DMS153 treated with DMSO at 0.1 percent for 48 hours (cell line): ENCODE data around the gene CNNM1.

ENCODE experiments used
- DNase-seq: peaks from one replicate; lab custom pipeline; 2025; ENCODE audit not compliant: unreplicated experiment; lab: John Stamatoyannopoulos, UW

The CNNM1 gene

DNA sequence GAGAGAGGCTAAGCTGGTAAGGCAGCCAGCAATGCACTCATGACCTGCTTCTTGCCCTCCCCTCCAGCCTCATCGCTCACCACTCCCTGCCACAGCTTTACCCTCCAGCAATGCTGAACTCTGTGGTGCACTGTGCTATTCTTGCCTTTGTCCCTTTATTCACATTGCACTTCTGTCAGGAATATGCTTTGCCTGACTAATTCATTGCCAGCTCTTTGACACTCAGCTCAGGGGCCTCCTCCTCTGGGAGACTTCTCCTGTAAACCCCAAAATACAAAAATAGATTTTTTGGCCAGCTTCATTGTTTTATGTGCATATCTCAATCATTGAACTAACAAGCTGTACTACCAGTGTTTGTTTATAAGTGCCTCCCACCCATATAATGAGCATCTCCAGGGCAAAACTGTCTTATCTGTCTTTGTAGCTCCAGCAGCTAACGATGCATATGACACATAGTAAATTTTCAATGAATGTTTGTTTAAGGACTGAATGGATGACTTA lies 8.2 kb downstream of the CNNM1 start:
- no peak for DNase-seq

DNA sequence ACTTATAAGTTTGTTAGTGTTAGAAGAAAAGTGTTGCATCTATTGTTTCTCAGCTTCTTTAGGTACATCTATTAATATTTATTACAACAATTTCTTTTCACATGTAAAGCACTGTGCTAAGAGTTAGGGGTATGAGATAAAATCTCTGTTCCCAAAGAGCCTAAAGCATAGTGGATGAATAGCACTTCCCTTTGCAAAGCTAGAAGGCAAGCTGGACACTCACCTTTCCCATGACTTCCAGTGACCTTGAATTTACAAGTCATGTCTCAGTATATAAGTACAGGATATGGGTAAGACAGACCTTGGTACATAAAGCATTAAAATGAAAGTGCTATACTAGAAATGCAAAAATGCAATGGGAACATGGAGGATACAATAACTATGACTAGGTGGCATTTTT lies 8.7 kb downstream of the CNNM1 start:
- no peak for DNase-seq

DNA sequence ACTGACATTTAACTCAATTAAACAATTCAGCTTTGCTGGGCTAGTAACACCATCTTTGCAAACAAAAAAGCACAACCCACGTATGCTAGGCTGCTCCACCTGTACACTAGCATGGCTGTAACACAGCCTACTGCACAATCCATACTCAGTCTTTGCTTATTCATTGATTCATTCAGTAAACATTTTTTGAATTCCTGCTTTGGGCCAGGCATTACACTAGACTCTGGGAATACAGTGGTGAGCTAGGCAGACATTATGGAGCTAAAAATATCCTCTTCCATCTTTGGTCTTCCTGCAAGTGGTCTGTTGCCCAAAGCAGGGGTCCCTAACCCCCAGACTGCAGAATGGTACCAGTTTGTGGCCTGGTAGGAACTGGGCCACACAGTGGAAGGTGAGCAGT lies 9.9 kb downstream of the CNNM1 start:
- DNase-seq = no peak

DNA sequence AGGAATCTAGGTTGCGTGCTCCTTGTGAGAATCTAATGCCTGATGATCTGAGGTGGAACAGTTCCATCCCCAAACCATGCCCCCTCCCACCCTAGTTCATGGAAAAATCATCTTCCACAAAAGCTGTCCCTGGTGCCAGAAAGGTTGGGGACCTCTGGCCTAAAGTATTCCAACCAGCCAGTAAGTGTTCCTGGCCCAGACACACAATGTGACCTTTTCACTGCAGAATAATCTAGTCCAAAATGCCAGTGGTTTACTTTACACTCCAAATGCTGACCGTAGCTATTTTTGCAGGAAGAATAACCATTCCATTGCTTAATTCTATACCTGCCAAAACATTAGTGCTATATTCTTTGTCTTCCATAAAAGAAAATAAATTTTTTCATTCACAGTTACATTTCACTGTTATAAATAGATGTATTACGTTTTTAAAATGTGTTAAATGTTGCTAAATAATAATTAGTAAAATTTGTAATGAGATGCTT lies 10.4 kb downstream of the CNNM1 start:
- no peak for DNase-seq

DNA sequence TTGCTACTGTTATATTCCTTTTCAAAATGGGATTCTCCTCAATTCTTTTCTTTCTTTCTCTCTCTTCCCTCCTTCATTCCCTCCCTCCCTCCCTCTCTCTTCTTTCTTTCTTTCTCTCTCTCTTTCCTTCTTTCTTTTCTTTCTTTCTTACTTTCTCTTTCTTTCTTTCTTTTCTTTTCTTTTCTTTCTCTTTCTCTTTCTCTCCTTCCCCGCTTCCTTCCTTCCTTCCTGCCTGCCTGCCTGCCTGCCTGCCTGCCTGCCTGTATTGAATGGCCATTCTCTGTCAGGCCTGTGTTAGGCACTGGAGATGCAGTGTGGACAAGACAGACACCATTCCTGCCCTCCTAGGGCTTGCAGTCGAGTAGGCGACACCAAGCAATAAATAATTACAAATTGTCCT lies 11.5 kb downstream of the CNNM1 start:
- no peak for DNase-seq

DNA sequence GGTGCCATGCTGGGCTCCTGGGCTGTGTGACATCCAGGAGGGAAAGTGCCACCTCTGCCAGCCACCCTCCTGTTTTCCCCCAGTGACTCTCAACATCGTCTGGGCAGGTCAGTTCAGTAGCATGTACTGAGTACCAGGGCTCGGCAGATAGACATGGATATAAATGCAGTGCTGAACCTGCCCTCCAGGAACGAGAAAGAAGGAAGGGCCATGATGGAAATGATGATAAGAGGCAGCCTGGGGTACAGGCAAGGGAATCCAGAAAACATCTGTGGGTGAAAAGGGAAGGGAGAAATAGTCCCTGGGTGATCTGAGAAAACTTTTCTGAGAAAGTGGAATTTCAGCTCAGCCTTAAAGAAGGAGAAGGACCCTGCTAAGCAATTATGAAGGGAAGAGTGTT lies 12.1 kb downstream of the CNNM1 start:
- DNase-seq = no peak

DNA sequence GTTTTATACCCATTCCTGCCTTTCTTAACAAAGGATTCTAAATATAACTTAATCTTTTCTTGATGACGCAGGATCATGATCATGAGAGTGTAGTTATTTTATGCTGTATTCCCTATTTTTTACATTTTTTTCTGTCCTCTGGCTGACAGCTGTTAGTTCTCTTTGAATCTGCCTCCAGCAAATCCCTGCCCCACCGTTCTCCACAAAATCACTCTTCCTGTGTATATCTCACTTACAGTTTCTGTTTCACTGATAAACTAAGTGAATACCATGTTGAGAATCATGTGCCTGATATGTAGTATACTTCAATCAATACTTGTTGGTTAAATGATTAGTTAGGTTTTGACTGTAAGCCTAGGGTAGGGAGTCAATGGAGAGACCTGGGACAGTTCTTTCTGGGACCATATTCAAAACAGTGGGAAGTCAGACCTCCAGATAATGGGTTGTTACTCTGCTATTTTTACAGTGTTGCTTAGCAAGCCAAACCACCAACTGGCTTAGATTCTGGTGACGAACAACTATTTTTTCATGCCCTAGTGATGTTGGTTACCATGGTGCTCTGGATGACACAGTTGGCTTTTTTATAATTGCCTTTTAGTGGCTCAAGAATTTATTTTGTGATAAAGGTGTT lies 12.8 kb downstream of the CNNM1 start:
- DNase-seq = no peak

DNA sequence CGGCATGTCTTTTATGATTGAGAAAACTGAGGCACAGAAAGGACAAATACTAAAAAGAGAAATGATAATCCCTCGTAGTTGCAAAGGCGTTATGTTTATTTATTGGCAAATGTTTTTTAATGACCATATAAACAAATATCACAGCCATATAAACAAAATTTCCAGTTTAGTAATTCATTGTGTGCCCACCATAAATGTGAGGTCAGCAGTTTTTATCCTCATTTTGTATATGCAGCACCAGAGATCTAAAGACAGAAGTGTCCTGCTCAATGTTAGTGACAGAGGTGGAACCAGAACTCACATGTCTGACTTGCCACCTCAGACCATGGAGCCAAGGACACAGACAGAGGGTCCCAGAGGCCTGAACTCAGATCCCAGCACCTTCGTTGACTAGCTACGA lies 14.1 kb downstream of the CNNM1 start:
- DNase-seq = no peak

DNA sequence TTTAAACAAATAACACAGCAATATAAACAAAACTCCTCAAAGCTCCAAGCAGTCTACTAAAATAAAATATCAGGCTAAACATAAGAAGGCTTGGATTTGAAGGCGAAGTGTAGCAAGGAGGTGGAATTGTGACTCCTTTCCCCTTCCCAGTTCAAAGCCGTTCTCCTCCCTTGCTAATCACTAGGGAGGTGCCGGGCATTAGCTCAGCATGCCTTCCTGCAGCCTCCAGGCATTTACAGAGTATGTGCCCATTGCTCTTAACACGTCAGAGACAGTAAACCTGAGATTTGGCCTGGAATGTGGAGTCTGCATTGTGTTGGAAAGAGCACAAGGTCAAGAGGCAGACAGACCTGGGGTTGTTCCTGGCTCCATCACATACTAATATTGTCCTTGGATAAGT lies 15.6 kb downstream of the CNNM1 start:
- DNase-seq = no peak

DNA sequence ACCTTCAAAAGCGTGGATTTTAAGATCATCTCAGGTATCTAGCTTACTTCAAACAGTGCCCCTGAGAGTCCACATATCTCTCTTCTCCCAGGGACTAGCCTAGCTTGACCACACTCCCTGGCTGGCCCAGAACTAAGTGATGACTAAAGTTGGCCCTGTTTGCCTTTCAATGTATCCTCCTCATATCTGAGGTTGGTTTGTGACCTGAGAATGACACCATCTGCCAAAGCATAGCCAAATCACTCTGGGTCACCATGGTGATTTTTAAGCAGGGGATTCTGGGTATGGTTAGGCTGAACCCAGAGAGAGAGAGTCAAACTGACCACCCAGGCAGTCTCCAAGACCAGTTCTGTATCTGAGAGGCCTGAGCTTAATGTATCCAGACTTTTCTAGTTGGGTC lies 16.2 kb downstream of the CNNM1 start:
- no peak for DNase-seq

DNA sequence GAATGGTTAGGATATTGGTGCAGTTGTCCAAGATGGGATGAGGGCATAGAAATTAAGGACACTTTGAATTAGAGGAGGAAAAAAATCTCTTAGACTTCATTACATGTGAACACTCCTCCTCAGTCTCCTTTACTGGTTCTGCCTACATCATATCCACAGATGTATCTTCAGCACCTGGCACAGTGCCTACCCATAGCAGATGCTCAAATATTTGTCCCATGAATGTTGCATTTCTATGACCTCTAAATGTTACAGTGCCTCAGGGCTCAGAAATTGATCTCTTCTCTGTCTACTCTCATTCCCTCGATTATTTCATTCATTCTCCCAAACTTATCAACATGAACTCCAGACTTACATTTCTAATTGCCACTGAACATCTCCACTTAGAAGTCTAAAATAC lies 17.1 kb downstream of the CNNM1 start:
- no peak for DNase-seq

DNA sequence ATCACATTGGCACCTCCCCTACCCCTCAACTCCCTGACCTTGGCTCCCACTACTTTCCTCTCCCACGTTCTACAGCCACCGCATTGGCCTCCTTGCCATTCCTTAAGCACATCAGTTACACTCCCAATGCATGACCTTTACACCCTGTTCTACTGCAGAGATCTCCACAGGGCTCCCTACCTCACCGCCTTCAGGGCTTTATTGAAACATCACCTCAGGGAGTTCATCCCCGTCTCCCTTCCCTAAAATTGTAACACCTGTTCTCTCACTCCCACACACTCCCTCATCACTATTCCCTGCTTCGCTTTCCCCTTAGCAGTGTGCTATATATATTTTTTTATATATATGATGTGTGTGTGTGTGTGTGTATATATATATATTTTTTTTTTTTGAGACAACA lies 18.5 kb downstream of the CNNM1 start:
- no peak for DNase-seq

DNA sequence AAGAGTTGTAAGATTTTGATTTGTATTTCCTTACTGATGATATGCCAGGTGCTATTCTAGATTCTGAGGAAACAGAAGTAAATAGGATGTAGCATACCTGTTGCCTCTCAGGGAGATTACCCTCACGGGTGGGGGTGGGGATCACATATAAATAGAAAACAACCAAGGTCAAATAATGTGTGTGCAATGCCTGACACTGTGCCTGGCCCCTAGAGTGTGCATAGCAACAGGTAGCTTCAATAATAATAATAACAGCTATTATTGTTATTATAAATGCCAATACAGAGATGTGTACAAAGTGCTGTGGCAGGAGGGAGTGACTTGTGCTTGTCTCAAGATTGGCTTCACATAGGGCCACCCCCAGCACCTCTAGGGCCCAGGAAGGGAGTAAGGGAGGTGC lies 24.0 kb downstream of the CNNM1 start:
- no peak for DNase-seq

DNA sequence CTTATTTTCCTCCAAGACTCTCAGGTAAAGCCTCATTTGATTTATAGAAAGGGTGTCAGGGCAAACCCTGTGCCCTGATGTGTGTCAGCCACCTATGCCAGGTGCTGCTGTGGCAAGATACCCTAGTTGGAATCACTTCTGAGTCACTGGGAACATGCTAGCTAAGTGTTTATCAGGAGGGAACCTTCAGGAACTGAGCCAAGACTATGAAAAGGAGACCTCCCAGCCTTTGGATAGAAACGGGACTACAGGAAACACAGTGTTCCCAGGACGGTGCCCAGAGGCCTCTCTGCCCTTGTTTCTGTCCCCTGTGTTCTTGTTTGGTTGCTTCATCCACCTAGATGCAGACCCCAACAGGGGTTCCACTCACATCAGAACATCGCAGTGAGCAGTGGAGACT lies 28.5 kb downstream of the CNNM1 start:
- no peak for DNase-seq

DNA sequence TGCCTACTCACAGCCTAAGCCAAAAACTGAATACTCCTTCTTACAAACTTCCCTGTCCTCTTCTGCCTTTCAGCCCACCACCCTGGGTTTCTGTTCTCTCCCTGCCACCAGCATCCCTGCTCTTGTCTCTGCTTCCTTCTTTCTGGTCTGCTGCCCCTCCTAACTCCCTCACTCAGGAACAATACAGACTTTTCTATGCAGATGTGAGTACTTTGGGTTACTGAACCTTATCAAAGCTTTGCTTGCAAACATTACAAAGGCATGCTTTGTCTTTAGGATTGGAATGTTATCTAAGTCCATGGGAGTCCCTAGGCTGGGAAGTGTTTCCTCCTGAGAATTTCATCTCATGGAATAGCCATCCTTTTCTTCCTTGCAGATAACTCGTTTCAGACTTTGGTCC lies 28.9 kb downstream of the CNNM1 start:
- DNase-seq = no peak

DNA sequence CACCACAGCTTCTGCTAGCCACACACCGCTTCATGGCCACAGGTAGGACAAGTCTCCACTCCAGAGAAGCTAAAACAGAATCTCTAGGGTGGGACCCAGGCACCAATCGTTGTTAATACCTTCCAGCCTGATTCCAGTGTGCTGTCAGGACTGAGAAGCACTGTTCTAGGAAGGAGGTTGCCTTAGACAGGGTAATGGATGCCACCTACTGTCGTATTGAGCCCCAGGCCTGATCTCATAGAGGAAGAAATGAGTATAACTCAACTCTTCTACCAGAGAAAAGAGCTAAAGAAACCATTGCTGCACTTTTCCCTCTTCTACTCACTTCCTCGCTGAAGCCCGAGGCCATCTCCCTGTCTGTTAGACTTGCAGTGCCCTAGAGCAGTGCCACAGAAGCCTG lies 31.8 kb downstream of the CNNM1 start:
- no peak for DNase-seq

DNA sequence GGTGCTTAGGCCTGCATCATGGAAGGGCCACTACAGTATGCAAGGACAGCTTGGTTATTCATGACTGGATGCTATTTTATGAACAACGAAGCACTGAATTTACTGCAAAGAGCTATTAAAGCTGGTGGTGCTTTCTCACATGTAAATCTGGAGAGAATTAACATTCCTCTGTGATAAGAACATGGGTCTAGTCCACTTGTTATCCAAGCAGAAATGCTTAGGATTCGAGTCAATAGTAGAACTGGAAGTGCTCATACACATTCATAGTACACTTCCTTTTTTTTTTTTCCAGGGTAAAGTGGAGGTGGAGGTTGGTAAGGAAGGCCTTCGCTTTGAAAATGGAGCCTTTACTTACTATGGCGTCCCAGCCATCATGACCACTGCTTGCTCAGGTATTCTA lies 35.0 kb downstream of the CNNM1 start:
- DNase-seq = no peak

DNA sequence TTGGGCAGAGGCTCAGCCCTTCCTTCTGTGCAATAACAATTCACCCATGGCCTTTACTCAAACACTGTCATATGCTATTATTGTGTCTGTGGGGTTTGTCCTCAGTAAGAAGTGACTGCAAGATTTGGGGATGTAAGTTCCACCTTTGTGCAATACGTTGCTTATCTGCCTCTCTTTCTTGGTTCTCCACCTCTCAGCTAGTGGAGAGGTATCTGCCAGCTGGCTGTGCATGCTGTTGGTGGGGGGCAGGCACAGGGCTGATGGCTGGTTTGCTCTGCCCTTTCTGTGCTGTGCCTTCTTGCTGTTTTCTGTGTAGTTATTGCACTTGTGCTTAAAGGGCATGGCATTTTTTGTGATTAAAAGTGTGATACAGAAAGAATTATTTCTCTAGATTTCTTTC lies 36.2 kb downstream of the CNNM1 start:
- DNase-seq = no peak

DNA sequence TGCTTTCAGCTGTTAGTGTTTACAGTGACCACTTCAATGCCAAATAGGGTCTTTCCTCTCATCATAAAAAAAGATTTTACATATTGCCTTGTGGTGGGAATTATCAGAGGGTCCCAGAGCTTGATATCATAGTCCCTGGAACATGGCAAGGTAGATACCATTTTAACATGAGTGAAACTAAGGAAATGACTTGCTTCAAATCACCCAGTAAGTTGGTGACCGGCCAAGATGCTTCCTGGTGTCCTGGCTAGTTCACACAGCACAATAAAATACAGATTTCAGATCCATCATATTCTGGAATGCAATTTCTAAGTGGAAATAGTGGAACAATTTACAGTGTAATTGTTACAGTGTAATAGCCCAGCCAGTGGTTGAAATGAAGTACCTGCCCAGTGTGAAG lies 36.6 kb downstream of the CNNM1 start:
- no peak for DNase-seq

DNA sequence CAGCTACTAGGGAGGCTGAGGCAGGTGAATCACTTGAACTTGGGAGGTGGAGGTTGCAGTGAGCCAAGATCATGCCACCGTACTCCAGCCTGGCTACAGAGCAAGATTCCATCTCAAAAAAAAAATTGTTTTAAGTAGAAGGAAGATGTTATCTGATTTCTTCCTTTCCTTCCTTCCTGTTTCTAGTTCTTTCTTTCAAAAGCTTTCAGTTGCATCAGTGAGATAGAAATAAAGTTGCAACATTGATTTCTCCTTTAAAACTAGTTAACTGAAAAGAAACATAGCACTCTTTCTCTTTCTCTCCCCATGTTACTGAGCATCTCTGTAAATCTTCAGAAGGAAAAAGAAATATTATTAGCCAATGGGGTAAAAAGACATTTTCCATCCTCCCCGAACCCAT lies 37.5 kb downstream of the CNNM1 start:
- no peak for DNase-seq

DNA sequence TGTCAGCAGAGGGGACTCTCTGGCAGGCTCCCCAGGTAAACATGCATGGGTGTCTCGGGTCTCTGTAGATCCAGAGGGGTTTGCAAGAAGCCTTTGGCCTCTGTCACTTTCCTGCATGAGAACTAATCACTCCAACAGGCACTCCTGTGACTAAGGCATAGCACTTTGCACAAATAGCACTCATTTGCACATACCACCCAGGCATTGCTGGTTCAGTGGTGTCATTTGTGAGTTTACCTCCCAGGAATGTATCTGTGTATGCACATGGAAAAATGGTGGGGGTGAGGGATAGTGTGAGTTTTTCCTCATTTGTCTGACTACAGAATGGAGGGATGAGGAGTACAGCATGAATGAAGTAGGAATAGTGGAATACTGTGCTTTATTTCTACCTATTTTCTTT lies 39.5 kb downstream of the CNNM1 start:
- no peak for DNase-seq

DNA sequence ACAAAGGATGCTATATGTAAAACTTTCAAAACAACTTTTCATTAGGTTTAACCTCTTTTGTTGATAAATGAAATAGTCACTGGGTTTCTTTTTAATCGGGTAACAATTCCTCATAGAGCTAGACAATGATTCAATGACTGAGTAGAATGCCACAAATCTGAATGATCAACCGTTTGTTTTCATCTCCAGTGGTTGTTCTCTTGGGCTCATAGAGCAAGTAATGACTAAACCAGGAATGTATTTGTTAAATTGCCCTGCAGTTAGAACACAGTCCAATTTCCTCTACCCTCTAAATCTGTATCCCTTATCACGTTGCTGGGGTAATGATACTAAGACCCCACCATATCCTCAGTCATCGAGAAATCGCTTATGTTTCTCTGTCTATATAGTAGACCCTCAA lies 40.0 kb downstream of the CNNM1 start:
- DNase-seq = no peak

DNA sequence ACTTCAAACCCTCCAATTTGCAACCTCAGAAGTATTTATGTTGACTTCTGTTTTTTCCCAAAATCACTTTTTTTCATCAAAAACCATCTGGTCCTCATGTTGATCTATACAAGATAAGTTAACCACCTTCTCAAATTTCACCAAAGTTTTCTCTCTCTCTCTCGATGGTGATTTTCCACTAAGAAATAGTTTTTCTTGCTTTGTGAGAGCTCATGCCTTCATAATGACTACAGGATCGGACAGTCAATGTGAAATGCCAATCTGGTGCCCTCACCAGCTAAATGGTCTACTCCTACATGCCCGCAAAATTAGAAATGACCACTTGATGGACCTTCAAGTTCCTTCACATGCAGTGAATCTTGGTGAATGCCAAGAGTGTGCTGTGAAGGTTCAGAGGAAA lies 40.4 kb downstream of the CNNM1 start:
- no peak for DNase-seq

DNA sequence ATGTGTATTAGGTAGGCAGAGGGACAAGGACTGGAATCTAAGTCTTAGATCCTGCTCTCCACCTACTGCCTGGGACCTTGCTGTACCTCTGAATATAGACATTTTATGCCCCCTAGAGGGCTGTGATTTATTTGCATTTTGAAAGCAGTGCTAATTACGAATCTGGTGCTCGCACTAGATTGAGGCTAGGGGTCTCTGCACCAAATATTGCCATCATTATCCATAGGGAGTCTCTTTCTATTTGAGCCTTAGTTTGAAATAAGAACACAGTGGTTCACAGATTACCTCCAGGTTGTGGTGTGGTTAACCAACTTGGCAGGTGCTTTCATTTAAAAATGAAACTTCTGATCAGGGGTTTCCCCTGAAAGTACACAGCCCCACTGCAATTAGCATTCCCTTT lies 41.8 kb downstream of the CNNM1 start:
- no peak for DNase-seq
